NT2/D1 (cell line): Measurements from ENCODE around the gene ZFYVE9.

ENCODE experiments used
- DNase-seq: peaks from one replicate; pipeline ENCODE4 v3.0.0-alpha.2; 2011; ENCODE audit warnings: low read depth, low spot score
- H3K27me3 ChIP-seq: 2 replicates; pipeline ENCODE4 v1.6.0; 2011; ENCODE audit warnings: mild to moderate bottlenecking; ENCODE audit not compliant: insufficient read length, insufficient read depth
- H3K36me3 ChIP-seq: 2 replicates; pipeline ENCODE4 v1.6.1; 2011; ENCODE audit warnings: mild to moderate bottlenecking, low read length, mixed read lengths; ENCODE audit not compliant: insufficient read depth, insufficient read length
- H3K4me1 ChIP-seq: 2 replicates; pipeline ENCODE4 v1.5.1; 2011; ENCODE audit not compliant: insufficient read depth, insufficient read length
- H3K4me3 ChIP-seq: 2 replicates; pipeline ENCODE4 v1.5.1; 2011; ENCODE audit warnings: low read depth; ENCODE audit not compliant: insufficient read length
- H3K9ac ChIP-seq: 2 replicates; pipeline ENCODE4 v1.6.0; 2011; ENCODE audit warnings: low read depth; ENCODE audit not compliant: insufficient read length
- H3K9me3 ChIP-seq: 2 replicates; pipeline ENCODE4 v1.5.1; 2011; ENCODE audit warnings: mild to moderate bottlenecking, low read length; ENCODE audit not compliant: insufficient read depth
- SUZ12 ChIP-seq: IDR thresholded peaks from 2 replicates; pipeline ENCODE4 v1.6.1; 2011; ENCODE audit not compliant: insufficient read length, insufficient read depth; ENCODE audit errors: extremely low read depth
- YY1 ChIP-seq: IDR thresholded peaks from 2 replicates; pipeline ENCODE4 v1.6.1; 2011; ENCODE audit not compliant: insufficient read length, insufficient read depth
- ZNF274 ChIP-seq: IDR thresholded peaks from 2 replicates; pipeline ENCODE4 v1.6.1; 2011; ENCODE audit warnings: mild to moderate bottlenecking, low read depth, low read length

Gene ZFYVE9

DNA sequence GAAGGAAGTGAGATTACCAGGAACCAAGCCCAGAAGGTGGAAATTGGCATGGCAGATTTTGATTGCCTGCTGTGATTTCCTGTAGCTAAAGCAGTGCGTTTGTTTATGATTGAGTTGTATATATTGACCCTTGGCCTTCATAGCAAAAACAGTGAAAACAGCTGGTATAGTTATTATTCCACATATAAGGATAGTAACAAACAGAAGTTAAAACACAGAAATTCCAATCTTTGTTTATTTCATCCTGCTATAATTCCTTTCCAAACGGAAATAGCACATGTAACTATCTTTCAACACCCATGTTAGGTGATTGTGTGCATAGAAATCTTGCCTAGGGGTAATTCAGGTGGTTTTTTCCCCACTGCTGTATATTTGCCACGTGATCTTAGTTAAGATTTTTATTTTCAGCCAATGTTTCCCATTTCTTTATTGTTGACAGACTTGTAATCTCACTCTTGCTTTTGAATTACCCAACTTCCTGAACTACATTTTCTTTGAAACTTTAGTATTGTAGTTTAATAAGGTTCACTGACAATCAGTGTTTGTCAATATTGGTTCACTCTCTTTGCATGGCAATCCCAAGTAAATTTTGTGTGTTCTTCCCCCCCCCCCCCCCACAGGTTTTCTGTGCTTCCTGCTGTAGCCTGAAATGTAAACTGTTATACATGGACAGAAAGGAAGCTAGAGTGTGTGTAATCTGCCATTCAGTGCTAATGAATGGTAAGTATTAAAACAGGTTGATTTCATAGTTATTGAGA lies 121.4 kb downstream of the ZFYVE9 start:
- H3K36me3 ChIP-seq = peaks cover 4% of the 10 kb centered on the region
- H3K9me3 ChIP-seq = no peaks in the 10 kb centered on the region
- TF ChIP-seq SUZ12 = no peak
- TF ChIP-seq YY1 = no peak
- no peak for TF ChIP-seq ZNF274
- H3K9ac ChIP-seq = no peak overlapping the region
- no peak overlapping the region for H3K4me3 ChIP-seq
- H3K4me1 ChIP-seq = no peaks in the 10 kb centered on the region
- no peaks in the 10 kb centered on the region for H3K27me3 ChIP-seq
- no peak for DNase-seq

DNA sequence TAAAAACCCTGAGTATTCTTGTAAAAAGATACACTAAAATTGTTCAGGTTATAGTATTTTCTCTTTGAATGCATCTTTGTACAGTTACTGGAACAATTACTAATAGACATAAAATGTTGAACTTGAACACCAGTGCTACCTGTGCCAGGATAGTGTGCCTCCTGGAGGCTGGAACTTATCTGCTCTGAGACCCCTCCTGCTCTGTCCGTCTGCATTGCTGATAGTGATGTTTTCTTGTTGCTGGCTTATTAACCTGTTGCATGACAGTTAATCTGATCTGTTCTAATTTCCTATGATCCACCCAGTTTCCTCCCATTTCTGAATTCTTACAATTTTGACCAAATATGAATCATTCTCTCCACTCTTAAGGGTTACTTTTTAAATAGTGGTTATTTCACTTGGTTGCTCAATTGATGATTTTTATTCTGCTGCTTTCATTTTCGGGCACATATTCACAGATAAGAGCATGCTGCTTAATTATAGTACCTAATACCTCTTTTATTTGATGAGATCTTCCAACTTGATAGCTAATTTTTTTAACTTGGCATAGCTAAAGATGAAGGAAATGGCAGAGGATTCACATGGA lies 122.7 kb downstream of the ZFYVE9 start:
- no peak for TF ChIP-seq YY1
- TF ChIP-seq ZNF274 = no peak
- TF ChIP-seq SUZ12 = no peak
- H3K4me3 ChIP-seq = no peak overlapping the region
- no peak for DNase-seq
- H3K9ac ChIP-seq = no peak overlapping the region
- H3K9me3 ChIP-seq = no peaks in the 10 kb centered on the region
- H3K4me1 ChIP-seq = no peaks in the 10 kb centered on the region
- peaks cover 6% of the 10 kb centered on the region for H3K36me3 ChIP-seq
- H3K27me3 ChIP-seq = no peaks in the 10 kb centered on the region

DNA sequence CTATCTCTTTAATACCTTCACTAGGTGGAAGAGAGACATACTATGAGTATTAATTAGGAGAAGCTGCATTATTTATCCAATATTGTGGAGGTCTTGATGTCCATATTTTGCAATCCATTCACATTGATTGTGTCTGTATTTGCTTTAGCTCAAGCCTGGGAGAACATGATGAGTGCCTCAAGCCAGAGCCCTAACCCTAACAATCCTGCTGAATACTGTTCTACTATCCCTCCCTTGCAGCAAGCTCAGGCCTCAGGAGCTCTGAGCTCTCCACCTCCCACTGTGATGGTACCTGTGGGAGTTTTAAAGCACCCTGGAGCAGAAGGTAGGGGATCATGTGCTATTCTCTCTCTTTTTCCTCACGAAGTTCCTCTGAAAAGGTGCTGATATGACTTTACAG lies 124.6 kb downstream of the ZFYVE9 start:
- no peaks in the 10 kb centered on the region for H3K4me1 ChIP-seq
- H3K9me3 ChIP-seq = no peaks in the 10 kb centered on the region
- H3K27me3 ChIP-seq = no peaks in the 10 kb centered on the region
- DNase-seq = no peak
- no peak overlapping the region for H3K4me3 ChIP-seq
- no peak for TF ChIP-seq YY1
- no peak for TF ChIP-seq ZNF274
- TF ChIP-seq SUZ12 = no peak
- peaks cover 8% of the 10 kb centered on the region for H3K36me3 ChIP-seq
- no peak overlapping the region for H3K9ac ChIP-seq

DNA sequence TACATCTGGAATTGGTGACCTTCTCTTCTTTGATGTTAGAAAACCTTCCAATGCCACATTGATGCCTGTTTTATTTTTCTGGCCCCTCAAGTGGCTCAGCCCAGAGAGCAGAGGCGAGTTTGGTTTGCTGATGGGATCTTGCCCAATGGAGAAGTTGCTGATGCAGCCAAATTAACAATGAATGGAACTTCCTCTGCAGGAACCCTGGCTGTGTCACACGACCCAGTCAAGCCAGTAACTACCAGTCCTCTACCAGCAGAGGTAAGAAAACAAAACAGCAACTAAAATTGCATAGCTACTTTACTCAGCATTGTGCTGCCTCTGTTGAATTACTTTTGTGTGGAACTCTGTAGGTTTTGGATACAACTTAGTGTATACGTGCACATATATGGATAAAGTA lies 126.5 kb downstream of the ZFYVE9 start:
- Histone ChIP-seq H3K9ac (no peak overlapping the region), H3K4me1 (no peaks in the 10 kb centered on the region), H3K27me3 (no peaks in the 10 kb centered on the region), H3K36me3 (peaks cover 8% of the 10 kb centered on the region), H3K4me3 (no peak overlapping the region), H3K9me3 (no peaks in the 10 kb centered on the region)
- peak; percentile 13 for DNase-seq
- TF ChIP-seq SUZ12 (no peak), YY1 (no peak), ZNF274 (no peak)

DNA sequence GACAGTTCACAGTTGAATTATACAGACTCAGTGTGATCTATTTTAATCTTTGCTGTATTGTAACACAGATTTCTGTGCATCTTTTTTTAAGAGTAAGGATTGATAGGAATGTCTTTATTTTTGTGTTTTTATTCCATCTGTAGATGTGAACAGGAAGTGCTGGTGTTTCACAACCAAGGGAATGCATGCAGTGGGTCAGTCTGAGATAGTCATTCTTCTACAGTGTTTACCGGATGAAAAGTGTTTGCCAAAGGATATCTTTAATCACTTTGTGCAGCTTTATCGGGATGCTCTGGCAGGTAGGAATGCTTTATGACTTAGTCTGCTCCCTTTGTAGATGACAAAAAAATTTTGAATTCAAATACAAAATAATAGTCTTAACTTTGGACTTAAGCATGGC lies 139.6 kb downstream of the ZFYVE9 start:
- no peak for DNase-seq

DNA sequence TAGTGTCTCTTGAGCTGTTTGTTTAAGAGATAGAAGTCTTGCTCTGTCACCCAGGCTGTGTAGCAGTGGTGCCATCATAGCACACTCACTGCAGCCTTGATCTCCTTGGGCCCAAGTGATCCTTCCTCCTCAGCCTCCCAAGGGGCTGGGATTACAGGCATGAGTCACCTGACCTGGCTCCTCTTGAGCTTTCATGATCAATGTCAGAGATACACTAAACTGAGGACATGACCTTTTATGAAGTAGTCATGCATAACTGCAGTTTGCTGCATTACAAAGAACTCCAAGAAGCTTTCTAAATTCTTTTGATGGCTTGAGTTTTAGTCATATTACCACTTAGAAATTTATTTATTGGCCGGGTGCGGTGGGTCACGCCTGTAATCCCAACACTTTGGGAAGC lies 146.4 kb downstream of the ZFYVE9 start:
- no peak for DNase-seq
- TF ChIP-seq SUZ12 = no peak

More for the DNA sequence above, 139.6 kb downstream of the ZFYVE9 start:
- no peaks in the 10 kb centered on the region for H3K4me1 ChIP-seq
- TF ChIP-seq SUZ12 (no peak), ZNF274 (no peak), YY1 (no peak)
- no peaks in the 10 kb centered on the region for H3K27me3 ChIP-seq
- H3K9me3 ChIP-seq = no peaks in the 10 kb centered on the region
- no peak overlapping the region for H3K4me3 ChIP-seq
- no peak overlapping the region for H3K9ac ChIP-seq
- peaks cover 2% of the 10 kb centered on the region for H3K36me3 ChIP-seq

DNA sequence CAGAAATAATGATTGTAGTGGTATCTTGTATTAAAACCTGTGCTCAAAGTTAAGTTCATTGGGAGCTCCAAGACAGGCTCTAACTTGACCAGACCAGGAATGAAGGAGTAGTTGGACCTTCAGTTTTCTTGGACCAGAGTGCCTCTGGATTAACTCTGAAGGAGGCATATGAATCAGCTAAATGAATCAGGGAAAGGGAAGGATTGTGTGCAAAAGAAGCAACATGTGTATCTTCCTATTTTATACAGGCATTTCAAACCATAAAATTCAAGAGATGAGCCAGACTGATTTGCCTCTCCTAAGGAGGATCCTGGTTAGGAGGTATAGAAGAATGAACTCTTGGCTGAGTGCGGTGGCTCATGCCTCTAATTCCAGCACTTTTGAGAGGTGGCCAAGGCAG lies 152.7 kb downstream of the ZFYVE9 start:
- Histone ChIP-seq H3K4me1 (no peaks in the 10 kb centered on the region), H3K36me3 (peaks cover 5% of the 10 kb centered on the region)
- no peak for DNase-seq

More for the DNA sequence above, 146.4 kb downstream of the ZFYVE9 start:
- Histone ChIP-seq H3K4me3 (no peak overlapping the region), H3K4me1 (no peaks in the 10 kb centered on the region), H3K9me3 (no peaks in the 10 kb centered on the region), H3K27me3 (no peaks in the 10 kb centered on the region), H3K36me3 (peaks cover 2% of the 10 kb centered on the region), H3K9ac (no peak overlapping the region)

More for the DNA sequence above, 152.7 kb downstream of the ZFYVE9 start:
- H3K4me3 ChIP-seq = no peak overlapping the region
- TF ChIP-seq SUZ12 (no peak), ZNF274 (no peak), YY1 (no peak)
- H3K9ac ChIP-seq = no peak overlapping the region
- no peaks in the 10 kb centered on the region for H3K27me3 ChIP-seq
- H3K9me3 ChIP-seq = no peaks in the 10 kb centered on the region
